ENCODE results near the gene ARSG.

Gene ARSG

DNA sequence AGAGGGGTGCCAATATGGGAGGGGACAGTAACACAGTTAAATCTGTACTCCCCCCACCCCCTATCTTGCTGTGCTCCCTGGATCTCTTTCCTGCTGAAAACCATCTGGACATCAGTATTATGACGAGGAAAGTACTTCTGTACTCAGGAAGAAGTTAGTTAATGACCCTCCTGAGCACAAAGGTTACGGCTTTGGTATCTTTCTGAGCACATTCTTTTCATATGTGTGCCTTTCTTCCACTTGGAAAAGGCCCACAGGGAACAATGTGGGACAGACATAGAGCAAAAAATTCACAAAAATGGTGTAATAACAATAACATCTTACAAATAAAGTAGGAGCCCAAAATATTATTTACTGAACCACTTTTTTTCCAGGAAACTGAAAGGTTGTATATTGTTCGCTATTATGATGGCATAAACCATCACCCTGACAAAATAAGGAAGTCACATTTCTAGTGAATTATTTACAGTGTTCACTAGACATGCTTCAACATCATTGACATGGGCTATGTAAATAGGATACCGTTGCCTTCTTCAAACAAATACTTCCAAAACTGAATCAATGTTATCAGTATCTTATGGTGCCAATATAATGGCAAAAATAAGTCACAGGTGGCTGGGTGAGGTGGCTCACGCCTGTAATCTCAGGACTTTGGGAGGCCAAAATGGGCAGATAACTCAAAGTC lies 160.5 kb downstream of the ARSG start:
- DNase-seq (ENCODE audit: low read depth in 2 of 2) = no peak

DNA sequence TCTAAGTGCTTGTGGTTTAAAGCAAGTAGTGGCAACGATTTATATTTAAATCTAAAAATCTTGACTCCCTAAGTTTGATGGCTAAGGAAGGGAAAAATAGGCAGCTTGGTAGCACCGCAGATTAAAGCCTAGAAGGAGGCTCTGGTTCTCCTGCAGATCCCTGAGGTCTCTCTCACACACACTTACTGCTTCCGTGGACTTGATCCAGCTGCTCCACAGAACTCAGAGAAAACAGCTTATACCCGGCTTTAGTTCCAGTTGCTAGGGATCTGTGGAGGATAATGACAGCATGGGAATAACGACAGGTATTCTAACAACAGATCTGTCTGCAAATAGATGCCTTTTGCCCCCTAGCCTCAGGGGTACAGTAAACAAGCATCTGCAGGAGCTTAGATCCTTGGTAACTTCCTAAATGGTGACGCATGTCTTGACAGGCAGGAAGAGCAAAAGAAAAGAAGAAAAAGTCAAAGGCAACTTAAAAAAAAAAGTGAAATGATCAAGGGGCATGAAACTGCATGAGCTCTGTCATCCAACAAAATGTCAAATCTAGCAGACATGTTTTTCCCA lies 161.5 kb downstream of the ARSG start:
- DNase-seq (ENCODE audit: low read depth in 2 of 2) = no peak

DNA sequence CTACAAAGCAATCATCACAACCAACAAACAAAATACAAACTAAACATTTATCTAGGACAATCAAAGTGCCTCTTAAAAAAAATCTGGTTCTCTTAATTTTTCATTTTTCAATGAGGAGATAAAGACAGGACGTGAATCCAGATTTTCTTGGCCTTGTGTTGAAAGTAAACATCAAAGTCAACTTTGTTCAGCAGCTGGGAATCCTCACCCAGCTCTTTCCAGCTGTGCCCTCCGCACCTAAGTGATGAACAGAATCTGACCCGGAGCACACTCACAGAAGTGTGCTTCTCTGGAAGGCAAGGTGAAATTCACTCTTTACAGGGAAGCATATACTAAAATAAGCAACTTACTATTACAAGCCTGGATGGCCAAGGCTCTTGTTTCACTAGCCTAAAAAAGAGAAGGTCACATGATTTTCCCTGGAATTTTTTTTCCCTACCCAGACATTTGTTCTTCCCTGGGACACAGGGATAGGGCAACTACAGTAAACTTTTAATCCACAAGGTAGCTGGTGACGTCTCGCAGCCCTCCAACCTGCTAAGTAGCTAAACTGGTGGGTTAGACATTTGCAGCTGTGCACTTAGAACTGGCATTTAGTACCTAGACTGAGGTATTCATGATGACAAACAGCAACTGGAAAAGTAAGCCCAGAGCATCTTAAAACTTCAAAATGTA lies 162.8 kb downstream of the ARSG start:
- no peak for DNase-seq (ENCODE audit: low read depth in 2 of 2)

DNA sequence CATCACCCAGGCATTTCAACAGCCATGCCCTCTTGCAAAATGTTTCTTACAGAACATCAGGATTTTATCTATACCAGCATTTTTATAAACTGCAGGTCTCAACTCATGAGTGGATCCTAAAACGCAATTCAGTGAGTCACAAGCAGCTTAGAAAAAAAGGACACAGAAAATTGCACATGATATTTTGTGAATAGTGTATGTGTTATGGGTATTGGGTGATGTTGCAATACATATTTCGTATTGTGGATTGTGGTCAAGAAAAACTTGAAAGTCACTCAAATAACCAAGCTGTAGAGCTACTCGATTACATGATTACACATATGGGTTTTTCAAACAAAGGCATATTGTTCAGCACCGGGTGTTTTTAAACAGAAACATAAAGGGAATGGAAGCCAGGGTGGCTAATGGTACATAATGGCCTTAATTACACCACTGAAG lies 164.6 kb downstream of the ARSG start:
- DNase-seq (ENCODE audit: low read depth in 2 of 2) = no peak

DNA sequence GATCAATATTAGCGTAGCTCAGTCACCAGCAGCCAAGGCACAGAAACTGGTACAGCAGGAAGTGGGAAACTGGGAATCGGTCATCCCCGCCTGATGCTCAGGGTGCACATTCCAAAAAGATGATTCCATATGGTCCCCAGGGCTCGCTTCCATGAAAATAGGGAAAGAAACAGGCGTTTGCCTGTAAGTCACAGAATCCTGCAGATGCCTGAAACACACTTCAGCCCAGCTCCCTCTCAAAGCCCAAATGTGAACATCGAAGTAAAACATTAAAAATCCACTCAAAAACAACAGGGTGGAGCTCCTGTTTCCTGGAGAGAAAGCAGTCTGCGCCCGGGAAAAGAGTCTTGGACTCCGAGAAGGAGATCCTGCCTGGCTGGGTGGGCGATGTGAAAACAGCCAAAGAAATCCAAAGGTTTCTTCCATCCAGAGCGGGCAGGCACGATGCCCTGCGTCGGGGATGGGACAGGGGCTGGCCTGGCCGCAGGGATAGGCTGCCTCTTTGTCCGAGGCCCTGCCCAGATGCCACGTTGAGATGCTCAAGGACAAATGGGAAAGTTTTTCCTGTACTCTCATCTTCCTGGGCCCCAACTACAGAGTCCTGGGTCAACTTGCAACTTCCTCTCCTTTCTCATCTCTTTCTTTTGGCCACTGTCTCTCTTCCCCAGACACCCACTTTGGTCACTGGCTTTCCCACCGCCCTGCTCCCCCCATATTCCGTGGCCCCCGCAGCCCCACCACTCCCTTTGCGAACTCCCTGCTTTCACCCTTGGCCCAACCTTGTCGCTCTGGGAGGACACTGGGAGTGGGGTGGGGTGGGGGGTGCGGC lies 165.3 kb downstream of the ARSG start:
- no peak for DNase-seq (ENCODE audit: low read depth in 2 of 2)

DNA sequence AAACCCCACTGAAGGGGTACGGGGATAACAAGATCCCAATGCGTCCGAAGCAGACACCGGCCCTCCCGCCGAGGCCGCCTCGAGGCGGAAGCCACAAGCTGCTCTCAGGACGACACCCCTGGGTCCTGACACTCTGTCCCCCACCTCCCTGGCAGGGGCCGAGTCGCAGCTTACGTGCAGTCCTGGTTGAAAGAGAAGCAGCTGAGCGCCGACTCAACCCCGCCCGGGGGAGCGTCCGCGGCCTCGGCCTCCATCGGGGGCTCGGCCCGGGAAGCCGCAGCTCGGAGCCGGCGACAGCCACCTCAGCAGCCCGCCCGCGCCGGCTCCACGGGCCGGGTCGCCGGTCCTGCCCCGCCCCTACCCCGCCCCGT lies 165.9 kb downstream of the ARSG start, which contains the start of gene WIPI1:
WIPI1 (minus strand) TSS at position 329 of the 371 bp plus-strand sequence; CDS start at position 254, 75 bp downstream.
- peak in 1 of 2 donors; percentile 27 for DNase-seq (ENCODE audit: low read depth in 2 of 2)

DNA sequence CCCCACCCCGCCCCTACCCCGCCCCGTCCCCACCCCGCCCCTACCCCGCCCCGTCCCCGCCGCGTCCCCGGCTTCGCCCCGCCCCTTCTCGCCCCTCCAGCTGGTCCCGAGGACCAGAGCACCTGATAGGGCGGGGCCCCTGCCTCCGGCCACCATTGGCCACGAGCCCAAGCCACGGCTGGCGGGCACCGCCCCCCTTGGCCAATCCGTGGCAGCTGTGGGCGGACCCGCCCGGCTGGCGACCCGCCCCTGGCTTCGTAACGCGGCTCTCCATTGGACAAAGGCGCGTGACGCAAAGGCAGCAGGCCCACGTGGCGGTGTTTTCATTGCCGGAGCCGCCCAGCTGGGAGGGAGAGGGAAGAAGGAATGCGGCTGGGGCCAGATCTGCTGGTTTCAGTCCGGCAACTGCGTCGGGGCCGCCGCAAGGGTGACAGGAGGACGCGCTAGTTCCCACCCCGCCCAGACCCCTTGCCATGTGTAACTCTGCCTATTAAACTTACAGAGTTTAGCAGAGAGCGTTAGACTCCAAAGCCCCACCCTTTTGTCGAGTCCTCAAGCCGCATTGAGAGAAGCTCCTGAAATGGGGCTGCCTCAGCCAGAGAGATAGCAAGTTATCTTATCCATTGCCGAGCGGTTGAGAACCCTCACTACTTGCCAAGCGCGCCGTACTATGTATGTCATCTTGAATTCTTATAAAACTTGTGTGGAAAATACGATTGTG lies 166.4 kb downstream of the ARSG start:
- DNase-seq (ENCODE audit: low read depth in 2 of 2) = peak; percentile 95 to 97

DNA sequence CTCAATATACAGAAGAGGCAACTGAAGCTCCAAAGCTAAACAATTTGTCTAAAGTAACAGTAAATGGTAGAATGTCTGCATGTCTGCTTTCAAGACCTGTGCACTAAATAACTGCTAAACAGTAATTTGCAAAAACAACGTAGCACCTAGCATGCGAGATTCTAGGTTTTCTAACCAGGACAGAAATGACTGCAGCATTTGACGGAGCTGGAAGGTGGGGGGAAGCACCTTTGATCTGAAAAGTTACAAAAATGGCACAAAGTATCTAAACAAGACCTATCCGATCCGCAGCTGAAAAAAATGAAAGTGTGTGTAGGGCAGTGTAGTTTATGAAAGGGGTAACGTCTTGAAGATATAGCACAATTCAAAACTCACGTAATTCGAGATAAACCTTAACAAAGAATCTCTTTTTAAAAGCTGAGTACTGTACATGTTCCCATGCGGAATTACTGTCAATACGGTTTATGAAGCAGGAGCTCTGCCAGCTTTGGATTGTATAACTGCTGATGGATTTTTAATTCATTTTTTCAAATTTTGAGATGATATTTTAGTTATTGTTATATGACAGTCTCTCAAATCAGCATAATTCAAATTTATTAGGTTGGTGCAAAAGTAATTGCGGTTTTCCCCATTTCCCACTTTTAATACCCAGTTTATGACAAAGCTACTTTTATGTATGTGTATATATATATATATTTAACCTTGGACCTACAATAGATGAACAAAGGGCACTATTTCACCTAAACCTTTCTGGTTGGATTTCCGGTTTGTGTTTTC lies 167.2 kb downstream of the ARSG start:
- DNase-seq (ENCODE audit: low read depth in 2 of 2) = no peak

DNA sequence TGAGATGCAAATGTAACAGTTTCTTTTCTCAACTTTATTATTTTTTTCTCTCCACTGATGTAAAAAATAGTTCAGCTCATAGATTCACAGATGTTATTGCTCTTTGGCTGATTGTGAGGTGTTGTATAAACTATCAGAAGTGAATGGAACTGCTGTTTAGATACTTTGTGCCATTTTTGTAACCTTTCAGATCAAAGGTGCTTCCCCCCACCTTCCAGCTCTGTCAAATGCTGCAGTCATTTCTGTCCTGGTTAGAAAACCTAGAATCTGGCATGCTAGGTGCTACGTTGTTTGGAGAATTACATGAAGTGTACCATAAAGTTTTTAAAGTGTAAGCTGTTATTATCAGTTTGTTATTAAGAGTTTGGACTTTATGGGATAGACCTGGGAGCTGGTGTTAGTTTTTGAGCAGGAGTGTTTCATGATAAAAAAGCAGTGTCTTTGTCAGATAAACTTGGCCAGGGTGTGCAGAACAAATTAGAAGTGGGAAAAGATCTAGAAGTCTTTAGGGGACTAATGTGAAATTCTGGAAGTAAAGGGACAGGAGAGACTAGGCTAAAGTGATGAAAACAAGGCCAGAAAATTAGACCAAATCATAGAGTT lies 167.8 kb downstream of the ARSG start:
- no peak for DNase-seq (ENCODE audit: low read depth in 2 of 2)

DNA sequence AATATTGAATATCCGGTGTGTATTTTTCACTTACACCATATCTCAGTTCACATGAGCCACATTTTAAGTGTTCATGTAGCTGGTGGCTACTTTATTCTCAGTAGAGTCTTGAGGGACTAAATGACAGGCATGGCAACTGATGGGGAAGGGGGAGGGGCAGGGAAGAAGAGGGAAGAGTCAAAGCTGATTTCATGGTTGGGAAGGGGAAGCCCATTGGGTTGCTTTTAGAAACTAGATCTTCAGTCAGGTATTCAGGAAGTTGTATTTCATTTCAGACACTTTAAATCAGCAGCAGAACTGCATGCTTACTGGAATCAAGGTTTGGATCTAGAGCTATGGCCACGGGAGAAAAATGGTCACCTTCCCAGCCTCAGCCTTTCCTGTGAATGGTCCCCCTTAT lies 168.9 kb downstream of the ARSG start:
- no peak for DNase-seq (ENCODE audit: low read depth in 2 of 2)

DNA sequence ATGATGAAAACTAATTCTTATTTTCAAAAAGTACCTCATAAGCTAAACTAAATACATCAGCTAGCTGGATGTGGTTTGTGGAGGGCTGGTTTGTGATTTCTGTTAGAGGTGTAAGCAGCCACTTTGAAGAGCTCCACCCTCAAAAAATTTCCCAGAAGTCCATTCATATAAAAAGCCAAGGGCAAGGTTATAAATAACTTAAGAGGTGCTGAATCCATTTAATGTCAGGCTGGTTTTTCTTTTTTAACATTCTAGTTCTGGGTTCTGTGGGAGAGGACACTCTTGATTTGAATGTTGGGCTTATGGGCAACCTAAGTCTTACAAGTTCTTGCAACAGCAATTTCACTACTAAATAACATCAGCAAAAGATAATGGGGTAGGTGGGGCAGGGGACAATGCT lies 169.4 kb downstream of the ARSG start:
- no peak for DNase-seq (ENCODE audit: low read depth in 2 of 2)

DNA sequence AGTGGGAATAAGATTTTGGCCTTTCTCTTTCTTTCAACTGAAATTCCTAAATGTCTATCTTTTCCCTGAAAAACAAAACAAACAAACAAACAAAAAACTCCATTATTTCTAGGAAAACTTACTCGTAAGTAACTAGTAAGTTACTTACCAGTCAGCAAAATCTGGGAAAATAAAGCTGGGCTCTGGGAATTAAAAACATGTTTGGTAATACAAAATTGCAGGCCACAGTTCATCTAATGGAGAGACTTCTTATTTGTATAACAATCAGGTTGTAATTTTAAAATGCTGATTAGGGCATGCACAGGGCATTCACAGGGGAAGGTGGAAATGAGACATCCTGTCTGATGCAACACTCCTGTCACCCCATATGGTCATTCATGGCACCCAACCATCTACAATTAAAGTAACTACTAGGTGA lies 169.8 kb downstream of the ARSG start:
- no peak for DNase-seq (ENCODE audit: low read depth in 2 of 2)

DNA sequence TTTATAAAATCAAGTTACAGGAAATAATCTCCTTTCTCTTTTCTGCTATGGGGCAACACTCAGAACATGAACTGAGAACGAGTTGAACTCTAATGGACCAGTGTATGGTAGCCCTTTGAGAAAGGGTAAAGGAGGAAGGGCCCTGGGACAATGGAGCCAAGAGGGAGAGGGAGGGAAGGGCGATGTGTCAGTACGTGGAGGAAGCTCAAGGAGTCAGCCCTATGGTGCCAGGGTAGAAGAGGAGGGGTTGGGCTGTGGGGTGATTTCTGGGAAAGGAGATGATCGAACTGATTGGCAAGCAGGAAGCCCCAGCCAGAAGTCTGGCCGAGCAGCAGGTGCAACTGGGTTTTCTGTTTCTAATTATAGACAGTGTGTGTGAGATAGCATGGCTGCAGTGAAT lies 170.3 kb downstream of the ARSG start:
- DNase-seq (ENCODE audit: low read depth in 2 of 2) = no peak

DNA sequence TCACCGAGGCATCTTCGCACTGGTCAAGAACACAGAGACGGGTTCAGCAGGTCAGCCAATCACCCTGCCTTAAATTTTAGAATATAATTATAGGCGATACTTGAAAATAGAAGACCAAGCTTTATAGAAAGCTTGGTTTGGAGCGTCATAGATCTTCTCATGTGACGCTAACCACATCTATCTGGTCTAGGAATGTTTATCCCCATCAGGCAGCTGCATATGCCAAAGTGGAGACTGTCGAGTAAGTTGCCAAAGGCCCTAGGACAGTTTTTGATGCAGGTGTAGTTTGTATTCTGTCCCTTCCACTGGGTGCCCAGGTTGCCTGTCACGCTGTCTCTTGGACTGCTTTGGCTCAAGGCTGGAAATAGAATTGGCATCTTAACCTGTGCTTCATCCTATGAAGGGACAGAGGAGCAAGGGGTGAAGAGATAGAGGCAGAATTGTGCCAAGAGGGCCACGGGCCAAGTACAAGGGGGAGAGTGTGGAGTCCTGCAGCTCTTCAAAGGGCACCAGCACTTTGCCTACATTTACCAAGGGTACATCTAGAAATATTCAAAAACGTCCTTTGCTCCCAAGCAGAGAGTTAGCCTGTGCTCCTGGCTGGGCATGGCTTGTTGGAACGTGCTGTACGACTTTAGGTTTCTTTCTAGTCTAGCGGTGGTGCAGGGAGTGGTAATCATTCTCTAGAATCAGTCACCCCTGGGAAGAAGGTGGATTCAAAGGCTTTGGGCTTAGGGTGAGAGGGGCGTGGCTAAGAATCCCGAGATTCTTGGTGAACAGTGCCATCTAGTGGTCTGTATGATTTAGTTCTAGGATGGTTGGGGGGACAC lies 171.3 kb downstream of the ARSG start:
- peak; percentile 29 to 39 for DNase-seq (ENCODE audit: low read depth in 2 of 2)

DNA sequence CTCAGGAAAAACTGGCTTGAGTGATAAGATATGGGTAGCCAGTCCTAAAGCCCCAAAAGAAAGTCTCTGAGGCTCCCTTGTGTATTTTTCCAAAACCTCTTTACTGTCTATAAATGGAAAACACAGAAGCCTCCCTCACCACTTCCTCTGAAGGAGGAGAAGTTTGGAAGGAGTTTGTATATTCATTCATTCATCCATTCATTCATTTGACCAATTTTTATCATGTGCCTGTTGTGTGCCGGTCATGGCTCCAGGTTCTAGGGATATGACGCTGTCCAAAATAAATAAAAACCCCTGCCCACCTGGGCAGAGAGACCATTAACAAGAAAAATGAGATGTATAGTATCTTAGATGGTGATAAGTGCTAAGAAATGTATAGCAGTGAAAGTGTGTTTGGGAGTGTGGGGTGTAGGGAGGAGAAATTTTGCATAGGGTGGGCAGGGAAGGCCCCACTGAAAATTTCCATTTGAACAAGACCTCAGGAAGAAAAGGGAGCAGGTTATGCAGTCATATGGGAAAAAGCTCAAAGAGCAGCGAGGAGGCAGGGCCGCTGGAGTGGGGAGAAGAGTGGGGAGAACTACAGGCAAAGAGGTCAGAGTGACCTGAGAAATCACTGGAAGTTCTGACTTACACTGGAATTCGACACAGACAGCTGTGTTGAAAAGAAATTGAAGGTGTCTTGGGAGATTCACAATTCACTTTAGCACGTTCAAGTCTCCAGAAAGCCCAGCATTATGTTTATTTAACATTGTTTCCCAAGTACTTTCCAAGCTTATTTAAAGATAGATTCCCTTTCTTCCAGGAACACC lies 172.1 kb downstream of the ARSG start:
- no peak for DNase-seq (ENCODE audit: low read depth in 2 of 2)

DNA sequence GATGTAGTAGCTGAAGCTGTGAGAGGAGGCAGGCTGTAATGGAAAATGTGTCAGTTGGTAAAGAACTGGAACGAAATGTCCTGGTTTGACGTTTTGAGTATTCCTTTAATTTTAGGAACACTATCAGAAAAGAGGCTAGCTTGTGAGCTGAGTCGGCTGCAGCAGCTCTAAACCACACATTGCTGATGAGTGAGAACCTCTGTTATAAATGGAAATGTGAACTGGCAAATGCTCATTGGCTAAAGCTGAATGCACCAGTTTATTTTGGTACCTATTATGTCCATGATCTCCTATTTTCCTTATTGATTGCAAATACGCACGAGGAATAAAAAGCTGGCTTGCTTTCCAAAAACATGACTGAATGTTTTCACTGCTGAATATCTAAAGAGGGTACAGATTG lies 177.0 kb downstream of the ARSG start:
- DNase-seq (ENCODE audit: low read depth in 2 of 2) = no peak

DNA sequence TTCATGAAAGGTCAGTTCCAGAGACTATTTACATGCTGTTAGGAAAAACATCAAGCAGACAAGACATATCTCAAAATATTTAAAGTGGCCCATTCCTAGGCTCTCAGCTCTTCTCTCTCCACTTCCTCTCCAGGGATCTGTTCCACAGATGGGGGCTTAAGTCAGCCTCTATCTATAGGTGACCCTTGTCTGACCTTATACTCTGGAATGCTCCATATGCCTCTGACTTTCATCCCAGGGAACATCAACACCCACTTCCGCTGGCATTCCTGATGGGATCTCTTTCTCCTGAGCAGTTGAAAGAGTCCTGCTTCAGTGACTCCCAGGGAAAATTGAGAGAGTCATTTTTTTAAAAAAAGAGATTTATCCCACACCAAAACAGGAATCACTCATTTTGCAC lies 177.5 kb downstream of the ARSG start:
- no peak for DNase-seq (ENCODE audit: low read depth in 2 of 2)
